Neural cell (in vitro differentiated cells): ENCODE measurements around the gene NR2C1. TPM values are rescaled to one million over a fixed set of nuclear protein-coding genes. Genes with fewer than 3 reads are reported as not detected.

ENCODE experiments used
- H2AFZ ChIP-seq: fragments of 200-600, 300-800 bp; sonication (generic), shearing (Covaris generic); 2 replicates; pipeline ENCODE4 v1.6.0; 2014; ENCODE audit warnings: low read depth, mild to moderate bottlenecking, antibody characterized with exemption, low read length, moderate library complexity
- H3F3A ChIP-seq: fragments of 200-600 bp; shearing (Covaris generic); 2 replicates; pipeline ENCODE4 v1.6.1; 2016; ENCODE audit warnings: mild to moderate bottlenecking, moderate library complexity, mixed read lengths, antibody characterized with exemption, low read length; ENCODE audit not compliant: insufficient read depth, poor library complexity, severe bottlenecking
- H3K27ac ChIP-seq: fragments of 200-600, 300-800 bp; sonication (generic), shearing (Covaris generic); 2 replicates; pipeline ENCODE4 v1.5.1; 2014; ENCODE audit warnings: mild to moderate bottlenecking, low read length, moderate library complexity
- H3K27me3 ChIP-seq: fragments of 300-800, 200-600 bp; sonication (generic), shearing (Covaris generic); 2 replicates; pipeline ENCODE4 v1.6.0; 2014; ENCODE audit warnings: mild to moderate bottlenecking, low read depth, low read length, moderate library complexity; ENCODE audit not compliant: insufficient read depth
- H3K36me3 ChIP-seq: fragments of 300-800, 200-600 bp; sonication (generic), shearing (Covaris generic); 2 replicates; pipeline ENCODE4 v1.5.1; 2014; ENCODE audit warnings: mild to moderate bottlenecking, antibody characterized with exemption, low read length, moderate library complexity; ENCODE audit not compliant: insufficient read depth
- H3K4me2 ChIP-seq: fragments of 300-800, 200-600 bp; sonication (generic), shearing (Covaris generic); 2 replicates; pipeline ENCODE4 v1.6.0; 2014; ENCODE audit warnings: mild to moderate bottlenecking, low read length
- H3K4me3 ChIP-seq: fragments of 300-800, 200-600 bp; sonication (generic), shearing (Covaris generic); 2 replicates; pipeline ENCODE4 v1.5.1; 2014; ENCODE audit warnings: mild to moderate bottlenecking, low read length, moderate library complexity
- H3K79me2 ChIP-seq: fragments of 200-600 bp; shearing (Covaris generic); replicated peaks from 2 replicates; pipeline ENCODE4 v1.6.0; 2014; ENCODE audit warnings: mild to moderate bottlenecking, low read length, moderate library complexity; ENCODE audit not compliant: insufficient read depth
- H3K9ac ChIP-seq: fragments of 300-800, 200-600 bp; sonication (generic), shearing (Covaris generic); 2 replicates; pipeline ENCODE4 v1.6.1; 2016; ENCODE audit warnings: mild to moderate bottlenecking, low read length, mixed read lengths
- H3K9me2 ChIP-seq: fragments of 200-600 bp; shearing (Covaris generic); 2 replicates; pipeline ENCODE4 v1.6.1; 2016; ENCODE audit warnings: mild to moderate bottlenecking, low read length, mixed read lengths; ENCODE audit not compliant: insufficient read depth
- H3K9me3 ChIP-seq: fragments of 200-600, 300-800 bp; sonication (generic), shearing (Covaris generic); 2 replicates; pipeline ENCODE4 v1.6.1; 2016; ENCODE audit warnings: mild to moderate bottlenecking, mixed run types, low read length, moderate library complexity, mixed read lengths
- H4K20me1 ChIP-seq: fragments of 200-600 bp; shearing (Covaris generic); 2 replicates; pipeline ENCODE4 v1.6.1; 2016; ENCODE audit warnings: mild to moderate bottlenecking, mixed run types; ENCODE audit not compliant: insufficient read depth
- CTCF ChIP-seq: fragments of 450-650 bp; IDR thresholded peaks from 2 replicates; pipeline ENCODE4 v1.5.1; 2014; ENCODE audit warnings: antibody characterized with exemption, mild to moderate bottlenecking, moderate library complexity; ENCODE audit not compliant: poor library complexity, severe bottlenecking
- EP300 ChIP-seq: fragments of 450-650 bp; conservative IDR thresholded peaks from 2 replicates; pipeline ENCODE4 v1.6.1; 2014; ENCODE audit warnings: antibody characterized with exemption, mild to moderate bottlenecking, moderate library complexity; ENCODE audit not compliant: poor library complexity, severe bottlenecking
- EZH2 ChIP-seq: fragments of 200-600, 300-800 bp; shearing (Covaris generic), sonication (generic); IDR thresholded peaks from 2 replicates; pipeline ENCODE4 v1.6.1; 2014; ENCODE audit warnings: antibody characterized with exemption, low read length, borderline replicate concordance, mild to moderate bottlenecking; ENCODE audit not compliant: insufficient read depth, poor library complexity, severe bottlenecking
- MXI1 ChIP-seq: fragments of 450-650 bp; conservative IDR thresholded peaks from 2 replicates; pipeline ENCODE4 v1.6.1; 2014; ENCODE audit warnings: antibody characterized with exemption, mild to moderate bottlenecking; ENCODE audit not compliant: poor library complexity, severe bottlenecking
- POLR2AphosphoS5 ChIP-seq: IDR thresholded peaks from 2 replicates; pipeline ENCODE4 v1.6.1; 2012
- RAD21 ChIP-seq: fragments of 450-650 bp; conservative IDR thresholded peaks from 2 replicates; pipeline ENCODE4 v1.6.1; 2014; ENCODE audit warnings: antibody characterized with exemption, mild to moderate bottlenecking, moderate library complexity
- SMC3 ChIP-seq: fragments of 450-650 bp; conservative IDR thresholded peaks from 2 replicates; pipeline ENCODE4 v1.6.1; 2014; ENCODE audit warnings: antibody characterized with exemption, mild to moderate bottlenecking, moderate library complexity; ENCODE audit not compliant: poor library complexity
- TAF1 ChIP-seq: IDR thresholded peaks from 2 replicates; pipeline ENCODE4 v1.6.1; 2012; ENCODE audit warnings: low read depth
- polyA plus RNA-seq: library from polyadenylated mRNA; depleted of rRNA; stranded (reverse); fragments of >200 nt; gene quantifications from 2 replicates; pipeline ENCODE4 v1.2.3, GENCODE V29; 2014
- TF ChIP-seq, protein P1 (sequence below): IDR thresholded peaks from 2 replicates; pipeline ENCODE4 v1.6.1; 2012; ENCODE audit warnings: borderline replicate concordance

The NR2C1 gene
- polyA plus RNA-seq, 1 donor from 2014 or later, result 137 TPM

- no peak overlapping the region for H3K4me3 ChIP-seq
- H3K27ac ChIP-seq, result no peak overlapping the region
- peaks cover 17% of the 10 kb centered on the region for H3K36me3 ChIP-seq
- no peaks in the 10 kb centered on the region for H3K9me3 ChIP-seq
- no peaks in the 10 kb centered on the region for H3K9me2 ChIP-seq
- no peak overlapping the region for H2AFZ ChIP-seq
- H3K9ac ChIP-seq, result no peak overlapping the region
- TF ChIP-seq MXI1 (no peak), RAD21 (no peak), SMC3 (no peak), POLR2AphosphoS5 (no peak), CTCF (no peak), EP300 (no peak), EZH2 (no peak)
- H3K4me2 ChIP-seq, result no peak overlapping the region
- H3F3A ChIP-seq, result no peaks in the 10 kb centered on the region
- H4K20me1 ChIP-seq, result no peaks in the 10 kb centered on the region
- H3K79me2 ChIP-seq, result no peaks in the 10 kb centered on the region
- H3K27me3 ChIP-seq, result no peaks in the 10 kb centered on the region
Measured at GRCh38 chr12:95057424-95057823, 16.0 kb downstream of the NR2C1 start.

GRCh38 chr12:95055057-95055456 lies 18.4 kb downstream of the NR2C1 start:
- Histone ChIP-seq H3K79me2 (no peaks in the 10 kb centered on the region), H3K4me2 (no peak overlapping the region), H3K27ac (no peak overlapping the region), H3K9me3 (no peaks in the 10 kb centered on the region), H3K9ac (no peak overlapping the region), H3K27me3 (no peaks in the 10 kb centered on the region), H4K20me1 (no peaks in the 10 kb centered on the region), H3K36me3 (peaks cover 7% of the 10 kb centered on the region), H2AFZ (no peak overlapping the region), H3K4me3 (no peak overlapping the region), H3F3A (no peaks in the 10 kb centered on the region), H3K9me2 (no peaks in the 10 kb centered on the region)
- no peak for TF ChIP-seq TAF1
- TF ChIP-seq, protein P1, sequence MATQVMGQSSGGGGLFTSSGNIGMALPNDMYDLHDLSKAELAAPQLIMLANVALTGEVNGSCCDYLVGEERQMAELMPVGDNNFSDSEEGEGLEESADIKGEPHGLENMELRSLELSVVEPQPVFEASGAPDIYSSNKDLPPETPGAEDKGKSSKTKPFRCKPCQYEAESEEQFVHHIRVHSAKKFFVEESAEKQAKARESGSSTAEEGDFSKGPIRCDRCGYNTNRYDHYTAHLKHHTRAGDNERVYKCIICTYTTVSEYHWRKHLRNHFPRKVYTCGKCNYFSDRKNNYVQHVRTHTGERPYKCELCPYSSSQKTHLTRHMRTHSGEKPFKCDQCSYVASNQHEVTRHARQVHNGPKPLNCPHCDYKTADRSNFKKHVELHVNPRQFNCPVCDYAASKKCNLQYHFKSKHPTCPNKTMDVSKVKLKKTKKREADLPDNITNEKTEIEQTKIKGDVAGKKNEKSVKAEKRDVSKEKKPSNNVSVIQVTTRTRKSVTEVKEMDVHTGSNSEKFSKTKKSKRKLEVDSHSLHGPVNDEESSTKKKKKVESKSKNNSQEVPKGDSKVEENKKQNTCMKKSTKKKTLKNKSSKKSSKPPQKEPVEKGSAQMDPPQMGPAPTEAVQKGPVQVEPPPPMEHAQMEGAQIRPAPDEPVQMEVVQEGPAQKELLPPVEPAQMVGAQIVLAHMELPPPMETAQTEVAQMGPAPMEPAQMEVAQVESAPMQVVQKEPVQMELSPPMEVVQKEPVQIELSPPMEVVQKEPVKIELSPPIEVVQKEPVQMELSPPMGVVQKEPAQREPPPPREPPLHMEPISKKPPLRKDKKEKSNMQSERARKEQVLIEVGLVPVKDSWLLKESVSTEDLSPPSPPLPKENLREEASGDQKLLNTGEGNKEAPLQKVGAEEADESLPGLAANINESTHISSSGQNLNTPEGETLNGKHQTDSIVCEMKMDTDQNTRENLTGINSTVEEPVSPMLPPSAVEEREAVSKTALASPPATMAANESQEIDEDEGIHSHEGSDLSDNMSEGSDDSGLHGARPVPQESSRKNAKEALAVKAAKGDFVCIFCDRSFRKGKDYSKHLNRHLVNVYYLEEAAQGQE, result no peak
- no peak for TF ChIP-seq CTCF
- TF ChIP-seq SMC3, result no peak
- TF ChIP-seq POLR2AphosphoS5, result no peak
- no peak for TF ChIP-seq EP300
- TF ChIP-seq RAD21, result no peak
- no peak for TF ChIP-seq EZH2
- TF ChIP-seq MXI1, result no peak
